ENCODE data around the gene HSF4.

Gene HSF4

DNA sequence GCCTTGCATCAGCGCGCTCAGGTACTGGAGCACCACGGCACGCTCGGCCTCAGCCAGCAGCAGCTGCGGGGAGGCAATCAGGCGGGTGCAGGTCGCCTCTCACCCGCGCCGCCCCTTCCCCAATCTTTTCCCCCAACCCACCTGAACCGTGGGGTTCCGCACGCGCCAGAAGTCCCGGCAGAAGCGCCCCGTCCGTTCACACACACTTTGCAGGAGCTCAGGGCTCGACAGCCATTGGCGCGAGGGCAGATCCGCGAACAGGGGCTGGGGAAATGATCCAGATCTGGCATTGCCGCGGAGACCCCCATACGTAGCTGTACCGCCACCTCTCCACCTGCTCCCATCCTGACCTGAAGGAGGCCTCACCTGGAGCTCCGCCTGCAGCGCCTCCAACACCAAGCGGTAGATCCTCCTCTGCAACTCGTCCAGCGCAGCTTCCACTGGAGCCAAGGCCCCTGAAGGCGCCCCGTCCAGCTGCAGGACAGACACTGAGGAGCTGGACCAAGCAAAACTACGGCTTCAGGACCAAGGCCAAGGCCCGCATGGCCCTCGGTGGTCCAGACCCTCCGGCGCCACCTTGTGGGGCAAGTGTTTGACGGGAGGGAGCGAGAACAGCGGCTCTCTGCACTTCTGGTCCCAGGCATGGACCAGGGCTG is 20.6 kb downstream of the HSF4 start:
- DNase-seq (ENCODE audit: low read depth): peak; percentile 89

DNA sequence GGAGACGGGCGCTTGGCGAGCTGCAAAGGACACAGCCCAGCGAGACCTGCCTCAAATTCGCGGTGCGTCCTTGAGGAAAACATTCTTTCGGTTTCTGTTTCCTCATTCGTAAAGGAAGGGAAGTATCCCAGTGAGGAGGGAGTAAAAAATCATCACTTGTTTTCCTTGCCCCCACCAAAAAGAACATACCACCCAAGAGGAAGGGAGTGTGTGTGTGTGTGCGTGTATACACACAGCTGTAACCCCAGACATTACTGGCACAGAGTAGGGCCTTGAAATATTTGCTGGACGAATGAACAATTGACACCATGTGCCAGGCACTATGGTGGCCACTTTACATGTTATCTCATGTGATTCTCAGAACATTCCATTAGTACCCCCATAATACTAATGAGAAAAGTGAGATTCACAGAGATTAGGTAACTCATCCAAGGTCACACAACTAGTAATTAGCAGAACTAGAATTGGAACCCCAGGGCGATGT is 21.1 kb downstream of the HSF4 start:
- DNase-seq (ENCODE audit: low read depth): no peak

DNA sequence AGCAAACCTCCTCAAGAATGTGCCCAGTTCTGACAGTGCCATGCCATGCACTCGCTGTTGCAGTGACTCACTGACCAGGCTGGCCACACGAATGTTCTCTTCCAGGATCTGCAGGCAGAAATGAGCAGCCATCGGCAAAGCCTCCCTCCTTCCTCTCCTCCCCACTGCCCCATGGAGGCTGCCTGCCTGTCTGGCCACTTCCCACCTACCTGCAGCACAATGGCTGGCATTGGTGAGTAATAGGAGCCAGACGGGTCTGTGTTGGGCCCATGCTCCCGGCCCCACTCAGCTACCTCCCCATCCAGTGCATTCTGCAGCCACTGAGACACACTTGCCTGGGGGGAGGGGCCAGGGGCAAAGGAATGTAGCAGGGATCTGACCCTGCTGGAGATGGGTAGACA is 22.0 kb downstream of the HSF4 start:
- no peak for DNase-seq (ENCODE audit: low read depth)

GRCh38 chr16:67187175-67187890 is 22.8 kb downstream of the HSF4 start:
- no peak for DNase-seq (ENCODE audit: low read depth)

GRCh38 chr16:67188323-67188722 is 23.8 kb downstream of the HSF4 start:
- no peak for DNase-seq (ENCODE audit: low read depth)

GRCh38 chr16:67188798-67189197 is 24.3 kb downstream of the HSF4 start:
- DNase-seq (ENCODE audit: low read depth): no peak

- no peak for DNase-seq (ENCODE audit: low read depth)
These were observed 25.5 kb downstream of the HSF4 start, which contains the start of gene EXOC3L1 for GRCh38 chr16:67190041-67190440. Gene EXOC3L1 (minus strand): TSS chr16:67190136. CDS start chr16:67189676, 460 bp downstream.

DNA sequence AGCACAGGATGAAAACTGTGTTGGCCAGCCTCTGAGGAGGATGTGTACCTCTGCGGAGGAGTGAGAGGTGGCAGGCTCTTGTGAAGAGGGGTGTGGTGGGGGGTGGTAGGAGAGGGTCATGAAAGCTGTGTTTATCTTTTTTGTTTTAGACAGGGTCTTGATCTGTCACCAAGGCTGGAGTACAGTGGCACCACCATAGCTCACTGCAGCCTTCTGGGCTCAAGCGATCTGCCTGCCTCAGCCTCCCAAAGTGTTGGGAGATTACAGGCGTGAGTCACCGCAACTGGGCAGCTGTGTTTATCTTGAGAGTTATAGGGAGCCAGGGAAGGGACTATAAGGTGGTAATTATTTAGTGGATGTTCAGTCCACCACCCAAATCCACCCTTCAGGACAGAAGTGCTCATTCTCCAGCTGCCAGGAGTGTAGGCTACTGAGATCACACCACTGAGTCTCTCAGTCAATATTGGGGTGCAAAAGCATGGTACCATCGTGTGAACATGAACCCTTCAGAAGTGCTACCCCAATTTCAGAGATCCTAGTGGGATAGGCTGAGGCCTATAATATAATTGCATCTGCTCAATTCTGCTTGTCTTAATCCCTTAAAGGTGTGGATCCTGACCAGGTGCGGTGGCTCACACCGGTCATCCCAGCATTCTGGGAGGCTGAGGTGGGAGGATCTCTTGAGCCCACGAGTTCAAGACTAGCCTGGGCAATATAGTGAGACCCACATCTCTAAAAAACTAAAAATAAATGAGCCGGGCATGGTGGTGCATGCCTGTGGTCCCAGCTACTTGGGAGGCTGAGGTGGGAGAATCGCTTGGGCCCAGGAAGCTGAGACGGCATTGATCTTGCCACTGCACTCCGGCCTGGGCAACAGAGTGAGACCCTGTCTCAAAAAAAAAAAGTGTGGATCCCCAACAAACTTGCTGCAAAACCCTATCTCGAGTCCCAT is 26.2 kb downstream of the HSF4 start:
- peak; percentile 62 for DNase-seq (ENCODE audit: low read depth)

- DNase-seq (ENCODE audit: low read depth): no peak
These were observed 27.0 kb downstream of the HSF4 start for GRCh38 chr16:67191411-67191994.

DNA sequence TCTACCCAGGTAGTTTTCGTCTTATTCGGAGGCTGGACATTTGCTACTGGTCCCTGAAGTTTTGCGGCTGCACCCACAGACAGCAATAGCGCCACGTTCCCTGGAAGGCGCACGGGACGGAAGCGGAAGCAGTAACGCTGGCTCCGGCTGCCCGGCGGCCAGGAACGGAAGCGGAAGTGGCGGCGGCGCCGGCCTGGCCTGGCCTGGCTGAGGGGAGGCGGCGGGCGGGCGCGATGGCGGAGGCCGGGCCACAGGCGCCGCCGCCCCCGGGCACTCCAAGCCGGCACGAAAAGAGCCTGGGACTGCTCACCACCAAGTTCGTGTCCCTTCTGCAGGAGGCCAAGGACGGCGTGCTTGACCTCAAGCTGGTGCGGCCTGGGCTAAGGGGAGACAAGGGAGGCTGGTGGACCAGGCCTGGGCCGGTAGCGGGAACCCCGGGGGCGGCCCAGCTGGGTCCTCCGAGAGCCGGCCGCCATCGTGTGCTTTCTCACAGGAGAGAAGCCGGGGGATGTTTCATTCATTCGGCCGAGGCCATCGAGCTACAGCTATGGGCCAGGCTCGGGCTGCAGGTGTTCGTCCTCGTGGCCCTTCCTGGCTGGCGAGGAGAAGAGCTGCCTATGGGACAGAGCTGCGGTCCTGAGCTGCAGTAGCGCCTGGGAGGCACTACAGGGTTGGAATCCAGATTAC is 27.6 kb downstream of the HSF4 start, which contains the start of gene E2F4:
E2F4 (plus strand) TSS at position 161 of the 687 bp plus-strand sequence; CDS start at position 234, 73 bp downstream.
- peak; percentile 94 for DNase-seq (ENCODE audit: low read depth)

GRCh38 chr16:67192781-67193361 is 28.3 kb downstream of the HSF4 start:
- DNase-seq (ENCODE audit: low read depth): no peak

DNA sequence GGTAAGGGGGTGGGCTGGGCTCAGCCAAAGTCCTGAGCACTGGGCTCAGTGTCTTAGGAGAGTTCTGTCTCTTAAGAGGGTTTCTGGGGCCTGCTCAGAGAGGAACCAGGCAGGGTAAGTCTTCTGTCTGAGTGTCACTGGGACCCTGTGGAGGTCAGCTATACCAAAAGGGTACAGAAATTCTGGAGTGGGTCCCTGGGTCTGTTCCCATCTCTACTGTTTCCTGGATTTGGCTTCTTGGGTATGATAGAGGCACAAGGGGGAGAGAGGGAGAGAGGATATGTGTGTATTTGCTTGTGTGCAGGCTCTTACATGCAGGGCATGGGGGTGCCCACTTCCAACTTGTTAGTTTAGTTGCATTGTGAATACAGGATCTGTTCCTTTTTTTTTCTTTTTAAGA is 29.0 kb downstream of the HSF4 start:
- no peak for DNase-seq (ENCODE audit: low read depth)

DNA sequence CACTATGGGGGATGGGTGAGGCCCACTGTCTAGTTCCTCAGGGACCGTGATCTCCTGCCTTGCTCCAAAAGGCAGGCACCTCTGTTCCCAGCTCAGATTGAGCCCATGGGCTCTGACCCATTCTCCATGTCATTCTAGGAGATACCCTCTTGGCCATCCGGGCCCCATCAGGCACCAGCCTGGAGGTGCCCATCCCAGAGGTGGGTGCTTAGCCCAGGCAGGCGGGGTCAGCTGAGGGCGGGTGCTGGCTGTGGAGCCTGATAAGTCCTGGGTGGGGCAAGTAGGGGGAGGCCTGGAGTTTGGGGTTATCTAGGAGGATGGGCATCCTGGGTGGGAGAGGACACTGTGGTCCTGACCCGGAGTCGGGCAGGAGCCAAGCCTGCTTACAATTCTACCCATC is 29.7 kb downstream of the HSF4 start:
- DNase-seq (ENCODE audit: low read depth): no peak

GRCh38 chr16:67195676-67196075 is 31.1 kb downstream of the HSF4 start:
- DNase-seq (ENCODE audit: low read depth): no peak

- no peak for DNase-seq (ENCODE audit: low read depth)
These were observed 32.3 kb downstream of the HSF4 start for GRCh38 chr16:67196881-67197280.

GRCh38 chr16:67197704-67198103 is 33.2 kb downstream of the HSF4 start:
- DNase-seq (ENCODE audit: low read depth): no peak

DNA sequence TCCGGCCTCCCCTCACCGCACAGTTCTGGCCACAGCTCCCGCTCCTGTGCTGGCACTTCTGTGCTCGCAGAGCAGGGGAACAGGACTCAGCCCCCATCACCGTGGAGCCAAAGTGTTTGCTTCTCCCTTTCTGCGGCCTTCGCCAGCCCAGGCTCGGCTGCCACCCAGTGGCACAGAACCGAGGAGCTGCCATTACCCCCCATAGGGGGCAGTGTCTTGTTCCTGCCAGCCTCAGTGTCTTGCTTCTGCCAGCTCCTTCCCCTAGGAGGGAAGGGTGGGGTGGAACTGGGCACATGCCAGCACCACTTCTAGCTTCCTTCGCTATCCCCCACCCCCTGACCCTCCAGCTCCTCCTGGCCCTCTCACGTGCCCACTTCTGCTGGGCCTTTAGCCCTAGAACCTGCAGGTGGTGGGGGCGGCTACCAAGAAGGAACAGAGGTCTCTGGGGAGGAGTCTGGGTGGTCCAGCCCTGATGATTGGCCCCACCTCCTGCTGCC is 33.7 kb downstream of the HSF4 start:
- peak; percentile 21 for DNase-seq (ENCODE audit: low read depth)

DNA sequence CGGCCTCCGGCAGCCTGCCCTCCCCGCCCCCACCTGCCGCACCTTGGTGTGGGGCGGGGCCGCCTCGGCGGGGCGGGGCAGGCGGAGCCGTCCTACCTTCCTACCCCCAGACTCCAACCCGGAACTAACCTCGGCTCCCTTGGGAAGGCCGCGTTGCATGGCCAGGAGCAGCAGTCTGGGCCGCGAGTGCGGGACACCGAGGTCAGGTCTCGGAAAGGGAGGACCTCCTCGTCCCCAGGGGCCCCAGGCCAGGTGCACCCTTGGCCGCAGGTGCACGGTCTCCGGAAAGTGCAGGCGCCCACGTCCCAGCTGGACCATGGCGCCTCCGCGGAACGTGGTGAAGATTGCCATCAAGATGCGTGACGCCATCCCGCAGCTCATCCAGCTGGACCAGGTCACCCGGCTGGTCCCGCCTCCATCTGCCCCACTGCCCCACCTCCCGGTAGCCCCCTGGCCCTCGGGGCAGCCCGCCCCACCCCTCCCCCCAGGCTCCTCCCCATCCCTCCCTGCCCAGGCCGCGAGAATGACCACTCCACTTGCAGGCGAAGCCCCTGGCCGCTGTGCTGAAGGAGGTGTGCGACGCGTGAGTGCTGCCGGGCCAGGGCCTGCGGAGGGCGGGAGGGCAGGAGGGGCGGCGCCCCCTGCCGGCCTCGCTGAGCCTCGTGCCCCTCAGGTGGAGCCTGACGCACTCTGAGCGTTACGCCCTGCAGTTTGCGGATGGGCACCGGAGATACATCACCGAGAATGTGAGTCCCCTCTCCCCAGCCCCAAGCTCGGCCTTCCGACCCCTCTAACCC is 34.7 kb downstream of the HSF4 start, which contains the start of gene ELMO3:
ELMO3 (plus strand) TSS at position 121 of the 797 bp plus-strand sequence; CDS start at position 317, 196 bp downstream.
- no peak for DNase-seq (ENCODE audit: low read depth)

DNA sequence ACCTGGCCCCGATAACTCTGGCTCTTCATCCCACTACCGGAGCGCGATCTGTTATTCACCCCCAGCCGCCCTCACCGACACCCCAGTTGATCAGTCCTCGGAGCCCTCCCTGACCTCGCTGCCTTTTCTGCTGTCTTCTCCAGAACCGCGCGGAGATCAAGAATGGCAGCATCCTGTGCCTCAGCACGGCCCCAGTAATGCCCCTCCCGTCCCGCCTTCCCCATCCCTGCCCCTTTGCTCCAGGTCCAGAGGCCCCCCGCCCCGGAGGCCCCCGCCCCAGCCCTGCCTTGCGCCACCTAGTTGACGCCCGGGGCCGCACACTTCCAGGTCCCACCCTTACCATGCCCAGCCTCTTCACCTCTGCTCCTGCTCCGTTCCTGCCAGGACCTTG is 35.3 kb downstream of the HSF4 start:
- DNase-seq (ENCODE audit: low read depth): no peak

DNA sequence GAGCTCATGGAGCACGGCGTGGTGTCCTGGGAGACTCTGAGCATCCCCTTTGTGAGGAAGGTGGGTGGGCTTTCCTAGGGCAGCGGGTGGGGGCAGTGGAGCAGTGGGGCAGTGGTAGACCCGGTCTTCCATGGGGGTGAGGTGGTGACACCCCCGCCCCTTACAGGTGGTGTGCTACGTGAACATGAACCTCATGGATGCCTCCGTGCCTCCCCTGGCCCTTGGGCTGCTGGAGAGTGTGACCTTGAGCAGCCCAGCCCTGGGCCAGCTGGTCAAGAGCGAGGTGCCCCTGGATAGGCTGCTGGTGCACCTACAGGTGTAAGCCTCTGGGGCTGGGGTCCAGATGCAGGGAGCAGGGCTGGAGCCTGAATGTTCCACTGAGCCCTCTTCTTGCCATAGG is 35.9 kb downstream of the HSF4 start:
- DNase-seq (ENCODE audit: low read depth): no peak
